RWPE2 (cell line): Measurements from ENCODE around the gene CPM.

ENCODE experiments used
- ATAC-seq: fragments of 200-7000 bp; cut with Tn5 transposase; 3 replicates; pipeline ENCODE4 v1.9.1; 2021; ENCODE audit warnings: low read depth
- DNase-seq: peaks from one replicate; pipeline ENCODE4 v3.0.0-alpha.2; 2020; ENCODE audit warnings: low spot score
- H3K27ac ChIP-seq: fragments of 450-650 bp; 2 replicates; pipeline ENCODE4 v1.5.1; 2017; ENCODE audit warnings: mild to moderate bottlenecking; ENCODE audit not compliant: poor library complexity, severe bottlenecking
- H3K27me3 ChIP-seq: fragments of 250-450 bp; sonication (Bioruptor Pico); 2 replicates; pipeline ENCODE4 v1.5.1; 2021; ENCODE audit warnings: mild to moderate bottlenecking, moderate library complexity; ENCODE audit not compliant: insufficient read depth, poor library complexity, severe bottlenecking
- H3K36me3 ChIP-seq: fragments of 250-450 bp; sonication (Bioruptor Pico); 2 replicates; pipeline ENCODE4 v1.5.1; 2020; ENCODE audit warnings: low read depth, mild to moderate bottlenecking, moderate library complexity
- H3K4me1 ChIP-seq: fragments of 250-450 bp; sonication (Bioruptor Pico); 2 replicates; pipeline ENCODE4 v1.5.1; 2021; ENCODE audit warnings: mild to moderate bottlenecking, moderate library complexity; ENCODE audit not compliant: insufficient read depth, poor library complexity, severe bottlenecking
- H3K4me3 ChIP-seq: fragments of 250-450 bp; sonication (Bioruptor Pico); 2 replicates; pipeline ENCODE4 v1.5.1; 2021; ENCODE audit warnings: mild to moderate bottlenecking, moderate library complexity; ENCODE audit not compliant: severe bottlenecking
- H3K9me3 ChIP-seq: fragments of 250-450 bp; sonication (Bioruptor Pico); 2 replicates; pipeline ENCODE4 v1.5.1; 2021; ENCODE audit warnings: mild to moderate bottlenecking, moderate library complexity; ENCODE audit not compliant: severe bottlenecking
- TF ChIP-seq, protein P1 (sequence below): fragments of 450-650 bp; IDR thresholded peaks from one replicate; pipeline ENCODE4 v1.5.1; 2017; ENCODE audit warnings: mild to moderate bottlenecking, moderate library complexity; ENCODE audit not compliant: poor library complexity, severe bottlenecking

The CPM gene

DNA sequence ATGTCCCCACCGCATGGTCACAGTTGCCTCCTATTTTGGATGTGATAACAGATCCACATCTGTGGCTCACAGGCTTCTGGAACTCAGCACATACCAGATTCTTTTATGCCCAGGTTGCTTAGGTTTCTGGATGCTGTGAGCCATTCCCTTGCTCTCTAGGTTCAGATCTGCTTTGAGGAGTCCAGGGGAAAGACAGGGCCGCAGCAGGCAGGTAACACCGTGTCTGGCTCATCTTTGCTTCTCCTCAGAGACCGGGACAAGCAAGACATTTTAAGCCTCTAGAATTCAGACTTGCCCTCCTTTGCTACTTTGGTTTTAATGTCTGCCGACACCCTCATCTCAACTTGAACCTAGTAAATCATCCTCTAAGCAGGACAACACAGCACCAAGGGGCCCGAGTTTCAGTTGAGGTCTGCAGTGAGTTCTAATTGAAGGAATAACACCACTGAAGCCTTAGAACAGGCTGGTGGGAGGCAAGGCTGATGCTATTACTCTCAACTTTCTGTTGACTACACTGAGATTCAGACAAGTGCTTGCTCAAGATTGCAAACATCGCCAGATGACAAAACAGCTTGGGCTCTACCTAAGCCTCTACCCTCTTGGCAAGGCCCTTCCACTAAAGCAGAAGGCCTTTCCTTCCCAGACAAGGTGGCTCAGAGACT is 69.7 kb downstream of the CPM start:
- no peaks in the 10 kb centered on the region for H3K27me3 ChIP-seq
- no peak overlapping the region for H3K27ac ChIP-seq
- no peak overlapping the region for H3K4me3 ChIP-seq
- no peaks in the 10 kb centered on the region for H3K4me1 ChIP-seq
- TF ChIP-seq, protein P1, sequence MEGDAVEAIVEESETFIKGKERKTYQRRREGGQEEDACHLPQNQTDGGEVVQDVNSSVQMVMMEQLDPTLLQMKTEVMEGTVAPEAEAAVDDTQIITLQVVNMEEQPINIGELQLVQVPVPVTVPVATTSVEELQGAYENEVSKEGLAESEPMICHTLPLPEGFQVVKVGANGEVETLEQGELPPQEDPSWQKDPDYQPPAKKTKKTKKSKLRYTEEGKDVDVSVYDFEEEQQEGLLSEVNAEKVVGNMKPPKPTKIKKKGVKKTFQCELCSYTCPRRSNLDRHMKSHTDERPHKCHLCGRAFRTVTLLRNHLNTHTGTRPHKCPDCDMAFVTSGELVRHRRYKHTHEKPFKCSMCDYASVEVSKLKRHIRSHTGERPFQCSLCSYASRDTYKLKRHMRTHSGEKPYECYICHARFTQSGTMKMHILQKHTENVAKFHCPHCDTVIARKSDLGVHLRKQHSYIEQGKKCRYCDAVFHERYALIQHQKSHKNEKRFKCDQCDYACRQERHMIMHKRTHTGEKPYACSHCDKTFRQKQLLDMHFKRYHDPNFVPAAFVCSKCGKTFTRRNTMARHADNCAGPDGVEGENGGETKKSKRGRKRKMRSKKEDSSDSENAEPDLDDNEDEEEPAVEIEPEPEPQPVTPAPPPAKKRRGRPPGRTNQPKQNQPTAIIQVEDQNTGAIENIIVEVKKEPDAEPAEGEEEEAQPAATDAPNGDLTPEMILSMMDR: no peak
- DNase-seq (no peak), ATAC-seq (no peak)
- no peaks in the 10 kb centered on the region for H3K36me3 ChIP-seq
- no peaks in the 10 kb centered on the region for H3K9me3 ChIP-seq

DNA sequence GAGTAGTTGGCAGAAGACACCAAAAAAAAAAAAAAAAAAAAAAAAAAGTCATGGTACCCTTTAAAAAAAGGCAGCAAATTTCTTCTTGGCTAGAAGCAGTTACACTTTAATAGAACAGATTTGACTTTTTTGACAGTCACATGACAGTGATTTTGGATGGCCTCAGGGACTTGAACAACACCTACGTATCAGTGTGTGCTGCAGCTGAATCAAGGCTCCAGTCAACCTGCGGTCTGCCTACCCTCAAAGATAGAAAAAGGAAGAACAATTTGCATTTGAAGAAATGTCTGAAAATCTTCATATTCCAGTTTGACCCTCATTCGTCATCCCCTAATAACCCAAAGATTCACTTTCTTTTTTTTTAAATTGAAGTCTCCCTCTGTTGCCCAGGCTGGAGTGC is 71.1 kb downstream of the CPM start:
- H3K4me3 ChIP-seq: no peak overlapping the region
- no peak overlapping the region for H3K27ac ChIP-seq
- no peaks in the 10 kb centered on the region for H3K36me3 ChIP-seq
- TF ChIP-seq, protein P1: no peak
- H3K9me3 ChIP-seq: no peaks in the 10 kb centered on the region
- no peaks in the 10 kb centered on the region for H3K4me1 ChIP-seq
- no peaks in the 10 kb centered on the region for H3K27me3 ChIP-seq
- no peak for DNase-seq
- no peak for ATAC-seq

DNA sequence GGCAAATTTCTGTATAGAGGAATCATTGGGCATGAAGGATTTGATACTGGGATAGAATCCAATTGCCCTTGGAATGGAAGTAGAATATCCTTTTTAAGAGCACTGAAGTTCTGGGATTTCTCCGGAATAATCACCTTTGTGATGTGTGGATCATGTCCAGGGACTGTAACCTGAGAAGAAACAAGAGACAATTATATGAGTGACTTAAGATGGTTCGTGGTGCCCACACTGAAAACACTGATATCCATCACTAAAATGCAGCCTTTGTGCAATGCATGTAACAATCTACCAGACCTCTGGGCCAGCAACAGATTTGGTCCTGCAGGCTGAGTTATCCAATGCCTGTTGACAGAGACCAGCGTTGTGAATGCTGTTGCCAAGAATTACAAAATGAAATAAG is 76.5 kb downstream of the CPM start:
- H3K36me3 ChIP-seq: no peaks in the 10 kb centered on the region
- H3K9me3 ChIP-seq: no peaks in the 10 kb centered on the region
- ATAC-seq (no peak), DNase-seq (no peak)
- TF ChIP-seq, protein P1: no peak
- H3K4me1 ChIP-seq: no peaks in the 10 kb centered on the region
- H3K27ac ChIP-seq: no peak overlapping the region
- no peak overlapping the region for H3K4me3 ChIP-seq
- no peaks in the 10 kb centered on the region for H3K27me3 ChIP-seq

DNA sequence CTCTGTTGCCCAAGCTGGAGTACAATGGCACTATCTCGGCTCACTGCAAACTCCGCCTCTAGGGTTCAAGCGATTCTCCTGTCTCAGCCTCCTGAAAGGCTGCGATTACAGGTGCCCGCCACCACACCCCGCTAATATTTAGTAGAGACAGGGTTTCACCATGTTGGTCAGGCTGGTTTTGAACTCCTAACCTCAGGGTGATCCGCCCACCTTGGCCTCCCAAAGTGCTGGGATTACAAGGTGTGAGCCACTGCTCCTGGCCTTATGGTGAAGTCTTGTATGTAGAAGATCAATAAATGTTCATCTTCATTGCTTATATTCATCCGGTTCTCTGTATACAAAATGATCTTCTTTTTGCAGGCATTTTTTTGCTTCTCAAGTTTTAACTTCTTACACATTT is 77.2 kb downstream of the CPM start:
- Histone ChIP-seq H3K4me1 (no peaks in the 10 kb centered on the region), H3K9me3 (no peaks in the 10 kb centered on the region), H3K27me3 (no peaks in the 10 kb centered on the region), H3K27ac (no peak overlapping the region), H3K36me3 (no peaks in the 10 kb centered on the region), H3K4me3 (no peak overlapping the region)
- DNase-seq (no peak), ATAC-seq (no peak)
- TF ChIP-seq, protein P1: no peak

DNA sequence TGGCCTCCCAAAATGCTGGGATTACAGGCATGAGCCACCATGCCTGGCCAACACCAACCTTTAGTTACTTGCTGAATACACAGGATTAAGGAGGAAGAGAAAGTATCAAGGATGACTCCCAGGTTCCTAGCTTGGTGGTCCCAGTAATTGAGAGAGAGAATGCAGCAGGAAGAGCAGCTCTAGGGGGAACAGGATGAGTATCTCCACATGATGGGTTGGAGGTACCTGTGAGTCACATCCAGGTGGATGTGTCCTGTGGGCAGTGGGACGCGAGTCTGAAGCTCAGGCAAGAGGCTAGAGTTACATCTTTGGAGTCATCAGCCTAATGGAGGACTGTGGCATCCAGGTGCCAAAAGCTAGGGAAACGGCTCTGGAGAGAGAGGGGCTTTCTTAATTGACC is 77.9 kb downstream of the CPM start:
- Histone ChIP-seq H3K36me3 (no peaks in the 10 kb centered on the region), H3K4me1 (no peaks in the 10 kb centered on the region), H3K27ac (no peak overlapping the region), H3K27me3 (no peaks in the 10 kb centered on the region), H3K9me3 (no peaks in the 10 kb centered on the region), H3K4me3 (no peak overlapping the region)
- no peak for DNase-seq
- TF ChIP-seq, protein P1: no peak
- ATAC-seq: no peak
